KOPT-K1 (cell line): Measurements from ENCODE around the gene CCDC122.

ENCODE experiments used
- H3K27ac ChIP-seq: fragments of 200-600 bp; sonication (generic); 2 replicates; pipeline ENCODE4 v1.5.1; 2016; ENCODE audit warnings: antibody characterized with exemption, mild to moderate bottlenecking, low read depth, low read length; ENCODE audit not compliant: poor library complexity, severe bottlenecking
- H3K36me3 ChIP-seq: fragments of 200-600 bp; sonication (generic); 2 replicates; pipeline ENCODE4 v1.5.1; 2017; ENCODE audit warnings: antibody characterized with exemption, mild to moderate bottlenecking, low read length, moderate library complexity; ENCODE audit not compliant: insufficient read depth
- H3K9me3 ChIP-seq: fragments of 200-600 bp; sonication (generic); 2 replicates; pipeline ENCODE4 v1.5.1; 2017; ENCODE audit warnings: antibody characterized with exemption, low read length, mild to moderate bottlenecking; ENCODE audit not compliant: insufficient read depth, poor library complexity, severe bottlenecking

Gene CCDC122

DNA sequence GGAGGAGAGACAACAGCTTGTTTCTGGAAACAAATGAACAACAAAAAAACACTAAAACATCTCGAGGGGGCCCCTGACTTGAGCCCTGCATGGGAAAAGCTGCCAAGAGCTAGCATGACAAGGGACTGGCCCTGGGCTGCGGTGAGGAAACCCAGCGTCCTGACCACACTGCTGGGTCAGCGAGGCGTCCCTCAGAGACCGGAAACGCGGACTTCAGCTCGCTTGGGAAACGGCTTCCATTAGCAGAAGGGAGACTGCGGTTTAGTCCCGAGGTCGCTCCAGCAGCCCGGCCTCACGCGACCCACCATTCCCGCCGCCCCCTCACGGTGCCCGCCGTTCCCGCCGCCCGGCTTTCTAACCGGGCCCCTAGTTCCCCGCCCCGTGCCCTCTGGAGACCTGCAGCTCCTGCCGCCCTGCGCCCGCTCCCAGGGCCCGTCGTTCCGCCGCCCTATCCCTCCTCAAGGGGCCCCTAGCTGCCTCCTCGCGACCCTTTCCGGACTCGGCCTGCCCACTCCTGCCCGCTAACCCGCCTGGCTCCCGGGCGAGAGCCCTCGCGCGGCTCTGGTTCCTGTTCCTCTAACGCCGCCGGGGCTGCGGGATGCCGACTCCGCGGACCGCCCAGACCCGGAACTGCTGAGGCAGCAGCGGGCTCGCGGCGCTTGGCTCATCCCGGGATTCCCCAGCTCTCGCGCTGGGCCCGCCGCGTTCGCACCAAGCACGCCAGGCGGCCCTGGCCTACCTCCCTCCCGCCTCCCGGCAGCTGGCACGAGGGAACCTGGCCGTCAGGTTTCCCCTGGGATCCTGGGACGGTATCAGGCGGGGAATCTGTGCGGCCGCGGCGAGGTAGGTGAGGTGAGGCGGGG lies at the start of gene CCDC122:
CCDC122 (minus strand) TSS at position 849 of the 863 bp plus-strand sequence. CDS start 10,364 bp downstream, outside the sequence.
- no peak within 1 kb of the TSS for H3K27ac ChIP-seq
- no peaks in the 10 kb centered on the region for H3K36me3 ChIP-seq
- H3K9me3 ChIP-seq, result no peaks in the 10 kb centered on the region

DNA sequence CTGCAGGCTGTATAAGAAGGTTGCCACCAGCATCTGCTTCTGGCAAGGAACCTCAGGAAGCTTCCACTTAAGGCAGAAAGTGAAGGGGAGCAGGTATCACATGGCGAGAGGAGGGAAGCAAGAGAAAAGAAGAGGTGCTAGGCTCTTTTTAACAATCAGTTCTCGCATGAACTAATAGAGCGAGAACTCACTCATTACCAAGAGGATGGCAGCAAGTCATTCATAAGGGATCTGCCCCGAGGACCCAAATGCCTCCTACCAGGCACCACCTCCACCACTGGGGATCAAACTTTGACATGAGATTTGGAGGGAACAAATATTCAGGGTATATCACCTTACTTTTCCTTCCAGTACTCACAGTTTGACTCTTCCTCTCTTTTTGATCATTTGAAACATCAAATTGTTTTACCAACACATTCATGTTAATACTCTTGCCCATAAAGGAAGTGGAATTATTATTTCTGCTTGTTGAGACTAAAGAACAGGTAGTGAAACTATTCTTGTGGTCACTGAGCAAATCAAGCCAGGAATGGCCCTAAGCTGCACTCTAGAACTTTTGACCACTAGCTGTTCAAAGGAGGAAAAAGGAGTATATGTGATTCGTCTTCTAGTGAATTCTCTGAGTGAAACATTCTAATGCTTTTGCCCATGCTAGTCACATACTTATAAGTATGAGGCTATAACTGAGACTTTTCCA lies 45.2 kb upstream of the CCDC122 start:
- H3K36me3 ChIP-seq, result no peaks in the 10 kb centered on the region
- H3K27ac ChIP-seq, result no peak overlapping the region
- H3K9me3 ChIP-seq, result no peaks in the 10 kb centered on the region

DNA sequence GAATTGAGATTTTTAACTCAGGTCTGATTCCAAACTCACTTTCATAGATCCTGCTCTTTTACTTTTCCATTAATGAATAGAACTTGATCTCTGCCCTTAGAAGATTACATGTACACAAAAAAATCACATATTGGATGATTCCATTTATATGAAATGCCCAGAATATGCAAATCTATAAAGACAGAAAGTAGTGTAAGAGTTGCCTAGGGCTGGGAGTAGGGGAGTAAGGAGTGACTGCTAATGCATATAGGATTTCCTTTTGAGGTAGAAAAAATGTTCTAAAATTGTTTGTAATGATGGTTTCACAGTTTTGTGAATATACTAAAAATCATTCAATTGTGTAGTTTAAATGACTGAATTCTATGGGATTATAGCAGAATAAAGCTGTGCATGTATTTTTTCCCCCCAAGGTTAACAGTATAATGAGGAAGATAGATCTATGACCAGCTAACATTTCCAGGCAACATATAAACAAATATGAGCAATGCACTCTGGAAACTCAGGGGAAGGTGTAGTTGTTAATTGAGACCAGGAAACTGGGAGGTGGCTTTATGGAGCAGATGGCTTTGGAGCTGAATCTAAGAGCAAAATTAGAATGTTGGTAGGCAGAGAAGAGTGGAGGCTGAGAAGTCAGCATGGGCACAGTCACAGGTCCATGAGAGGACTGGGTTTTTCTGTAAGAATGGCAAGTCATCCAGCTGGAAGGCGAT lies 41.6 kb upstream of the CCDC122 start:
- Histone ChIP-seq H3K36me3 (no peaks in the 10 kb centered on the region), H3K9me3 (no peaks in the 10 kb centered on the region), H3K27ac (no peak overlapping the region)

DNA sequence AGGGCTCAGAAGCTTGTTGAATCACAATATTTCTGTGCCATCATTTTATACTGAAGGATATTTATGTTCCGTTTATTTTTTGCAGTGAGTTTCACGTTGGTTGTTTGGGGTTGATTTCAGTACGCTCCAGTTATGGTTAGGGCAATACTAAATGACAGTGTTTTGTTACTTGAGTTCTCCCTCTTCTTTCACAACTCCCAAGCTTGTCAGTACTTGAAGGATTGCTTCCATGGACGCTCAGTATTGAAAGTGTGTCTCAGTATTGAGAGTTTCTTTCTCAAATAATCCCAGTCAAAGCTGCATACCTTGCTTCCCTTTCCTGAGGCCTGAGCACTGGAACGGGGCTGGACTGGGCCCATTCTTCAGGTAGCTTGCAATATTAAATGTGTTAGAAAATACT lies 39.1 kb upstream of the CCDC122 start:
- Histone ChIP-seq H3K9me3 (no peaks in the 10 kb centered on the region), H3K36me3 (no peaks in the 10 kb centered on the region), H3K27ac (no peak overlapping the region)

DNA sequence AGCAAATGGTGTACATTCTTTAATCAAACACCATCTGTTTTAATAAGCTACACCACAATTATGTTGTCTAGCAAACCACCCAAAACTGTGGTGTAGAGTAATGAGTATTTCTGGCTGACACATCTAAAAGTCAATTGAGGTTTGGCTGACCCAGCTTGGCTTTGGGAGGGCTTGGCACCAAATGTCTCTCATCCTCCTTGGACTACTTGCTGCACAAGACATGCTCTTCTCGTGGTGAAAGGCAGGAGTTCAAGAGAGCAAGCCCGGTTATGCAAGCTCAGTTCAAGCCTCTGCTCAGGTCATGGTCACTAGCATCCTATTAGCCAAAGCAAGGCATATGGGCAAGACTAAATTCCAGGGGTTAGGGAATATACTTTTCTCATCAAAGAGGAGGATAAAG lies 37.3 kb upstream of the CCDC122 start:
- H3K36me3 ChIP-seq, result no peaks in the 10 kb centered on the region
- no peaks in the 10 kb centered on the region for H3K9me3 ChIP-seq
- H3K27ac ChIP-seq, result no peak overlapping the region

DNA sequence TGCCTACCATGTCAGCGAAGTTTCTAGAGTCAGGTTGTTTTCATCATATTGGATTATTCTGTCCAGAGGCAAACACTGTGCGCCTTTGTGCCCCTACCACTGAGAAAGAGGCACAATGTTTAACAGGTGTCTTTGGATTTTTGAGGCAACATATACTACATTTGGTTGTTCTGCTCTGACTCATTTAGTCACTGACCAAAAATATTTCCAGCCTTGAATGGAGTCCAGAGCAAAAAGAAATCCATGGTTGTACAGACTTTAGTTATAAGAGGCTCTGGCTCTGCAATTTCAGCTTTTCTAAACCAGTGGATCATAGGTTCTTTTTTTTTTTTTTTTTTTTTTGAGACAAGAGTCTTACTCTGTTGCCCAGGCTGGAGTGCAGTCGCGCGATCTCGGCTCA lies 35.9 kb upstream of the CCDC122 start:
- H3K9me3 ChIP-seq, result no peaks in the 10 kb centered on the region
- no peak overlapping the region for H3K27ac ChIP-seq
- no peaks in the 10 kb centered on the region for H3K36me3 ChIP-seq

DNA sequence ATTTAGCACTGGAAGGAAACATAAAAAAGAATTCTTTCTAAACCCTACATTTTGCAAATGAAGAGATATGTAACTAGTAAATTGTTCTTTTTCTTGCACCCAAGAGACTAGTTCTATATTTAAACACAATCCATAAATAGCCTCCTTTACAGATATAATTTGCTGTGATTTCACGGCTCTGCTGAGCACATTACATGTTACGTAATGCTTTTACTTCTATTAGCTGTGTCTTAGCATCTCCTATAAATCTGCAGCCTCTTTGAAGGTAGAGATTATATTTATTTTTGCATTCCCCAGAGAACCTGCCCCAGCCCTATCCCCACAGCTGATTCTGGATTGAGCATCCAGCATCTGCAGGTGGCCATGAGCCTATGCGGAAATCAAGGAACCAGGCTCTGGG lies 32.3 kb upstream of the CCDC122 start:
- no peaks in the 10 kb centered on the region for H3K9me3 ChIP-seq
- H3K36me3 ChIP-seq, result no peaks in the 10 kb centered on the region
- no peak overlapping the region for H3K27ac ChIP-seq

DNA sequence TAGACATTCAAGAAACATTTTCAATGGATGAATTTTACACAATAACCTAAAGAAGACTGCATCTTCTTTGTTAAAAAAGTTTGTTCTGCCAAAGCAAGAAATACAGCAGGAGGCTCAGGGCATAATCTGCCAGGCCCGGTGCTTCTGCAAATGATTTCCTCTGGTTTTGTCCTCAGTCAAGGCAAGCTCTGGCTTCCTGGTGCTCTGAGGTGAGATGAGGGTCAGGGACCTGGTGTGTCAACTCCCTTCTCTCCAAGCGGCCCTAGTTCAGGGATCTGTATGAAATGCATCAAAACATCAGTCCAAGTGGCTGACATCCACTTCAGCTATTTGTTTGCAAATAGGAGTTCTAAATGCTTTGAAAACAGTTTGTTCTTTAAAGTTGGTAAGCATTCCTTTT lies 31.7 kb upstream of the CCDC122 start:
- Histone ChIP-seq H3K27ac (no peak overlapping the region), H3K9me3 (no peaks in the 10 kb centered on the region), H3K36me3 (no peaks in the 10 kb centered on the region)

DNA sequence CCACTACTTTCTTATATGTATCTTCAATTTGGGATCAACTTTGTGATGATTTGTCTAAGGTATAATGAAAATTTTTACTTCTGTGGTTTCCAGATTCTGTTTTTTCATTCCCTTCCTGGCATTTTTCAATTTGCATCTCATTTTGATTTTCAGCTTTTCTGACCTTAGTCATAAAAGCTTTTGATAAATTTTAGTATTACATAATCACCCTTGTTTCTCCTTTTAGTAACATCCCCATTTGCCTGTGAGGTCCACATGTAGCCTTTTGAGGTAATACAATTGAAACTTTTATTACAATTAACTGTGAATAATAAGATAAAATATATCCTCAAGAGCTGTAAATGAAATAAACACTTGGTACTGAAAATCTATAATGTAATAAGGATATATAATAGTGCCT lies 31.3 kb upstream of the CCDC122 start:
- no peaks in the 10 kb centered on the region for H3K36me3 ChIP-seq

DNA sequence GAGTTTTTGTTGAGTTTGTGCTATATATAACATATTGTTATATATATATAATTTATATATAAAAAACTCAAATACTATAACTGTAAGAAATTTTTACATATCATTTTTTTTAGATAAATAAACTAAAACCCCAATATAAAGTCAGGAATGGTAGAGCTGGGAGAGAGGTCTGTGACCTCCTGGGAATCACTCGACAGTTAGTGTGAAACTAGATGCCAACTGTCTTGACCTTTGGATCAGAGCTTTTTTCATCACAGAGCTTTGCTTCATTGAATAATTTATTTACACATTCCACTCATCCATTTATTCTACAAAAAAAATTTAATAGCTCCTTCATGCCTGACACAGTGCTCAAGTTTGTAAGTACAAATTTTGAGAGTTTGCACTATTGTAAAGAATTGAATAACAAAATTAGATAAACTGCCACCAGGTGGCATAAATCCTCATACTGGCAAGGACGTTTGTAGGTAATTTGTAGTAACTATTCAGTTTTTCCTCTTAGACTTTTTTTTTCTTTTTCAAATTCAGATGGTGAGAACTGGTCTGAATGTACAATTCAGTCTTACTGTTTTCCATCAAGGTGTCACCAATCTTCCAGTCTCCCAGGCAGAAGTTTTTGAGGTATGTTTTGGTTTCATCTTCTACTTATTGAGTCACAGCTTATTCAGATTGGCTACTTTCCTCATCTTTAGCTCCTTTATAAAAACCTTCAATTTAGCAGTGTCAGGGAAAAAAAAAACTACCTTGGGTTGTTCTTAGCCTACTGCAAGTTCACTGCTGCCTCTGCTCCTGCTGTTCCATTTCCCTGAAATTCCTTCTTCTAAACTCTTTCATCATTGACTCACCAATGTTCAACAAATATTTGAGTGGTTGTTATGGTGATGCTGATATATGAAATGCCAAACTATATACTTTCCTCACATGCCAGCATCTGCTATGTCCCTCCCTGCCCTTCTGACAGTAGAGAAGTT lies 28.9 kb upstream of the CCDC122 start:
- no peaks in the 10 kb centered on the region for H3K9me3 ChIP-seq
- H3K27ac ChIP-seq, result no peak overlapping the region
- no peaks in the 10 kb centered on the region for H3K36me3 ChIP-seq

More for the DNA sequence above, 31.3 kb upstream of the CCDC122 start:
- H3K27ac ChIP-seq, result no peak overlapping the region
- H3K9me3 ChIP-seq, result no peaks in the 10 kb centered on the region

DNA sequence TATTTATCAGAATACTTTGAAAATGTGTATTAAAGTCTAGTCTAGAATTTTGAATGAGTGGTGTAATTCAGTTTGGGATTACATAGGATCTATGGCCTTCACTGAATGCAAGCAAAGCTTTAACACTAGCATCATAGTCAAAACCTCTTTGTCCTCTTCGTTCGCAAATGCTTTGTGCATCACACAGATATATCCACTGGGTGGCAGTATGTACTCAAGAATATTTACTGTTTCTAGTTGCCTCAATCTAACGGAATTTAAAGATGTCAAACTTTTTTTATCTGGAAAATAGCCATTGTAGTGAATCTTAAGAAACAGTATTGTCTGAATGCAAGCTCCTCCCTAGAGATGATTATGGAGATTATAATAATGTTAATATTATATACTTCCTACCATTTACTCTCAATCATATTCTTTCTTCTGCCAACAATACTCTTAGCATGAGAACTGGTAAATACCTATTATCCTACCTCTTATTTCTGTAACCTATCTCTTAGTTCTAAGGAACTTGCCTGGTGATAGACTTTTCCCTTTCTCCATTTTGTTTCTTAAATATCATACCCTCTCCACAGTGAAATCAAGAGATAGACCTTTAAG lies 26.0 kb upstream of the CCDC122 start:
- no peaks in the 10 kb centered on the region for H3K9me3 ChIP-seq
- no peak overlapping the region for H3K27ac ChIP-seq
- no peaks in the 10 kb centered on the region for H3K36me3 ChIP-seq

DNA sequence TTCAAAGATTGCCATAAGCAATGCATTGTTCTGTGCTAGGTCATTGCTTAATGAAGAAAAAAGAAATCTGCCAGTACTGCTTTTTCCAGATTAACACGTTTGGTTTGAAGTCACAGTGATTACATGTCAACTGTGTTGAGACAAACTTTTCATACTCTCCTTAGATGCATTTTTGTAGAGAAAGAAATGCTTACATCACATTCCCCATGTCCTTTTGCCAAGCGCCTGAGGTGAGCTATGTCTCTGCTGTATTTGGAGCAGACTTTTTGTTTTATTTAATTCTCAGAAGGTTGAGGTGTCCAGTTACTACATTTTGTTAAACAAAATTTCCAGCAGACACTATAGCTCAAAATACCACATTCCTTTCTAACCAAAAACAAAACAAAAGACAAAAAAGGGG lies 16.4 kb upstream of the CCDC122 start:
- Histone ChIP-seq H3K36me3 (no peaks in the 10 kb centered on the region), H3K27ac (no peak overlapping the region), H3K9me3 (no peaks in the 10 kb centered on the region)

DNA sequence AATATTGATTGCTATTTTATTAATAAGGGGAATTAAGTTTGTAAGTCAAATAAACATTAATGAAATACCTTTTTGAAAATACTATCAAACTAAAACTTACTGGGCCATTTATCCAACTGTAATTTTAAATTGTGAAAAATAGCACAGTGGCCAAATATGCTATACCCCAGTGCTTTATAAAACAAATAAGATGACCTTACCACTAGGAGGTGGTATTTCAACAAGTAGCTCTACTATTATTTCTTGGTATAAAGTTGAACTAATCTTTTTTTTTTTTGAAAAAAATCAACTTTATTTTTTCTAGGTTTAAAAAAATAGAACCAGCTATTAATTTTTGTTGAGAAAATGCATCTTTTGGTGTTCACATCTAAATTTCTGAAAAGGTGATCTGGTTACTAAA lies 14.9 kb upstream of the CCDC122 start:
- no peaks in the 10 kb centered on the region for H3K36me3 ChIP-seq
- H3K9me3 ChIP-seq, result no peaks in the 10 kb centered on the region
- H3K27ac ChIP-seq, result no peak overlapping the region

DNA sequence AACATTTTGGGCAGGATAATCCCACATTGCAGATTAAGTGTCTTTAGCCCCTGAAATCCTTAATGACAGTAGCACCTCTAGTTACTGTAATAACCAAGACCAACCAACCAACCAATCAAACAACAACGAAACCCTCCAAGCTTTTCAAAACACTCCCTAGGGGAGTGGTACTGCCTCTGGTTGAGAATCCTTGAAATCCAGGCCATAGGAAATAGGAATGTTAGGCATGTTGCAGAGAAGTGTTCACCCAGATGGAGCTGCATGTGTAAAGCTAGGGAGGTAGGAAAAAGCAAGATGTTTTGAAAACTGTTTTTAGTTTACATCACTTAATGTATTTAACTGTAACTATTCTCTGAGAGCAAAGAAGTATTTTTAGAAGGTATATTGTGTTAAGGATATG lies 4.7 kb upstream of the CCDC122 start:
- Histone ChIP-seq H3K27ac (no peak overlapping the region), H3K9me3 (no peaks in the 10 kb centered on the region), H3K36me3 (no peaks in the 10 kb centered on the region)
